GM12878 (cell line): ENCODE data around the gene LCORL. TPM values are rescaled to one million over a fixed set of nuclear protein-coding genes. Genes with fewer than 3 reads are reported as not detected.

ENCODE experiments used
- ATAC-seq: fragments of 200-7000 bp; cut with Tn5 transposase; 3 replicates; pipeline ENCODE4 v1.9.1; 2020; ENCODE audit warnings: mild to moderate bottlenecking, moderate library complexity
- BruUV-seq: library from RNA; stranded (reverse); fragments of 400-500 nt; replicated peaks from 2 replicates; lab custom pipeline; 2021; lab: Mats Ljungman, UMichigan
- CTCF ChIA-PET: fragments of 300-600 bp; sonication (Branson Sonifier 250); formaldehyde crosslinking; extraction: SDS; loops from one replicate; lab custom pipeline; 2021; ENCODE audit warnings: inconsistent platforms; lab: Yijun Ruan, JAX
- POLR2A ChIA-PET: fragments of 350-600 bp; formaldehyde crosslinking; extraction: SDS; loops from one replicate; lab custom pipeline; 2021; ENCODE audit warnings: inconsistent platforms; lab: Charles Lee
- RAD21 ChIA-PET: fragments of 300-600 bp; sonication (Branson Sonifier 250); formaldehyde crosslinking; loops from one replicate; lab custom pipeline; 2023; ENCODE audit warnings: antibody characterized with exemption; ENCODE audit not compliant: unreplicated experiment; lab: Charles Lee
- SMC1A ChIA-PET: fragments of 300-600 bp; sonication (Branson Sonifier 250); formaldehyde crosslinking; loops from one replicate; lab custom pipeline; 2023; ENCODE audit not compliant: unreplicated experiment, uncharacterized antibody; lab: Charles Lee
- DNase-seq: peaks from one replicate; pipeline ENCODE4 v3.0.0-alpha.2; 2011; ENCODE audit warnings: low read depth, low spot score
- FAIRE-seq: peaks from 3 replicates; lab custom pipeline; 2011; peaks lifted over from hg19 to GRCh38; lab: Jason Lieb, UNC
- H2AFZ ChIP-seq: 2 replicates; pipeline ENCODE4 v1.6.0; 2011; ENCODE audit warnings: low read depth, low read length, control low read depth; ENCODE audit not compliant: control insufficient read depth
- H3K27ac ChIP-seq: 2 replicates; pipeline ENCODE4 v1.5.1; 2011; ENCODE audit warnings: control low read depth; ENCODE audit not compliant: control insufficient read depth, insufficient read depth
- H3K27me3 ChIP-seq, 2 experiments: replicated peaks in 1 of 2; 2 replicates each; pipeline versions ENCODE4 v1.6.0 to v1.6.1; 2011; ENCODE audit warnings: low read length in 1 of 2; ENCODE audit not compliant: control insufficient read depth in 2 of 2, insufficient read depth in 2 of 2
- H3K36me3 ChIP-seq, 2 experiments: 2 replicates each; pipeline ENCODE4 v1.5.1; 2011; ENCODE audit warnings: low read length in 1 of 2; ENCODE audit not compliant: control insufficient read depth in 2 of 2, insufficient read depth in 2 of 2
- H3K4me1 ChIP-seq: 2 replicates; pipeline ENCODE4 v1.6.1; 2011; ENCODE audit warnings: mild to moderate bottlenecking, low read length, moderate library complexity, mixed read lengths; ENCODE audit not compliant: control insufficient read depth, insufficient read depth
- H3K4me2 ChIP-seq: 2 replicates; pipeline ENCODE4 v1.6.0; 2011; ENCODE audit warnings: control low read depth; ENCODE audit not compliant: control insufficient read depth, insufficient read depth
- H3K4me3 ChIP-seq: fragments of 200-600 bp; sonication (generic); 2 replicates; pipeline ENCODE4 v1.5.1; 2016
- H3K79me2 ChIP-seq: 2 replicates; pipeline ENCODE4 v1.6.0; 2011; ENCODE audit warnings: low read length; ENCODE audit not compliant: control insufficient read depth, insufficient read depth
- H3K9ac ChIP-seq: 2 replicates; pipeline ENCODE4 v1.8.0; 2011; ENCODE audit warnings: low read length, control low read depth, mixed read lengths; ENCODE audit not compliant: control insufficient read depth, insufficient read depth
- H3K9me3 ChIP-seq: replicated peaks from 3 replicates; pipeline ENCODE4 v1.5.1; 2011; ENCODE audit warnings: mild to moderate bottlenecking, low read length; ENCODE audit not compliant: control insufficient read depth, insufficient read depth
- H4K20me1 ChIP-seq: 2 replicates; pipeline ENCODE4 v1.6.0; 2011; ENCODE audit not compliant: control insufficient read depth, insufficient read depth
- ASH2L ChIP-seq: fragments of 300-600, 200-600 bp; sonication (generic); IDR thresholded peaks from 2 replicates; pipeline ENCODE4 v1.6.1; 2017; ENCODE audit warnings: low read depth, mild to moderate bottlenecking, borderline replicate concordance
- BRCA1 ChIP-seq: IDR thresholded peaks from 2 replicates; pipeline ENCODE4 v1.6.1; 2011; ENCODE audit warnings: low read depth, low read length, improper control_type of control experiment
- E2F8 ChIP-seq: fragments of 450-650 bp; IDR thresholded peaks from 2 replicates; pipeline ENCODE4 v1.6.1; 2018; ENCODE audit warnings: mild to moderate bottlenecking, low read depth, moderate library complexity; ENCODE audit not compliant: partially characterized antibody
- E4F1 ChIP-seq: fragments of 450-650 bp; IDR thresholded peaks from 2 replicates; pipeline ENCODE4 v1.6.1; 2018; ENCODE audit warnings: borderline replicate concordance, mild to moderate bottlenecking; ENCODE audit not compliant: partially characterized antibody
- RAD51 ChIP-seq: fragments of 450-650 bp; IDR thresholded peaks from 2 replicates; pipeline ENCODE4 v1.6.1; 2016; ENCODE audit warnings: moderate library complexity, mild to moderate bottlenecking, inconsistent platforms
- RCOR1 ChIP-seq: conservative IDR thresholded peaks from 2 replicates; pipeline ENCODE4 v1.6.1; 2012; ENCODE audit warnings: low read depth, low read length, improper control_type of control experiment
- RUNX3 ChIP-seq: IDR thresholded peaks from 2 replicates; pipeline ENCODE4 v1.6.1; 2012; ENCODE audit warnings: low read length, inconsistent platforms
- SKIL ChIP-seq: fragments of 450-650 bp; IDR thresholded peaks from 2 replicates; pipeline ENCODE4 v1.6.1; 2017; ENCODE audit warnings: mild to moderate bottlenecking, low read depth, inconsistent platforms; ENCODE audit not compliant: poor library complexity, severe bottlenecking
- TCF3 ChIP-seq: IDR thresholded peaks from 2 replicates; pipeline ENCODE4 v1.6.1; 2012; ENCODE audit warnings: low read depth, mild to moderate bottlenecking, low read length, borderline replicate concordance; ENCODE audit not compliant: insufficient read depth
- ZBTB40 ChIP-seq: fragments of 450-650 bp; IDR thresholded peaks from 2 replicates; pipeline ENCODE4 v1.6.1; 2016; ENCODE audit warnings: mild to moderate bottlenecking, moderate library complexity, borderline replicate concordance
- WGBS: methylation state at CpG from one replicate; pipeline ENCODE4 v1.1.6; 2016; ENCODE audit warnings: low lambda C conversion rate; ENCODE audit not compliant: insufficient replicate concordance, insufficient coverage; ENCODE audit errors: missing lambda C conversion rate; 5-methylcytosine and 5-hydroxymethylcytosine counted together
- in situ Hi-C: fragments of 300-500 bp; cut with MboI; formaldehyde crosslinking; loops from 9 replicates; pipeline ENCODE4 v1.14.3; 2018; ENCODE audit warnings: mixed read lengths
- intact Hi-C: fragments of 100-400 bp; cut with micrococcal nuclease; formaldehyde crosslinking; loops from one replicate; pipeline ENCODE4 v1.14.2; 2022; ENCODE audit not compliant: unreplicated experiment
- polyA plus RNA-seq, 11 experiments: library from polyadenylated mRNA; depleted of rRNA in 4 of 11; unstranded in 6 of 11; stranded (reverse) in 5 of 11; fragments of >200 nt; fragmentation: Nextera tagmentation in 4 of 11; fragmentation: Illumina TruSeq in 1 of 11; extraction: Ambion mirVana in 4 of 11; extraction: Trizol in 1 of 11; gene quantifications; 1 replicate in 1 of 11; 2 replicates in 10 of 11; pipeline versions ENCODE4 v1.2.1 to v1.2.3, GENCODE V29; 2011 to 2016; ENCODE audit warnings: inconsistent platforms in 2 of 11, missing spikeins in 2 of 11, low read depth in 1 of 11
- total RNA-seq, 4 experiments: library from RNA; depleted of rRNA in 3 of 4; stranded (reverse); fragments of >200 nt in 3 of 4; fragmentation: Illumina TruSeq in 1 of 4; extraction: Trizol in 1 of 4; gene quantifications; 2 replicates each; pipeline versions ENCODE4 v1.2.1 to v1.2.3, GENCODE V29; 2013 to 2021

The LCORL gene
- total and polyA plus RNA-seq, 10 of the 15 experiments (the other 5 are each of a cell fraction or from before 2014, with no cell fraction given) = 2.2 to 9.8 (median 5.9) TPM

- Histone ChIP-seq H2AFZ (no peak overlapping the region), H3K27ac (no peak overlapping the region), H3K36me3 (peaks cover 2 to 7% of the 10 kb centered on the region in 2 experiments; a peak in 3 of 4 replicates), H3K27me3 (no peaks in the 10 kb centered on the region), H3K9me3 (no peaks in the 10 kb centered on the region; the same call in 2 of the 3 replicates), H3K4me2 (no peak overlapping the region), H3K79me2 (no peaks in the 10 kb centered on the region), H3K9ac (no peak overlapping the region), H3K4me3 (no peak overlapping the region), H3K4me1 (no peaks in the 10 kb centered on the region), H4K20me1 (no peaks in the 10 kb centered on the region)
- BruUV-seq = no TSS peak
- ATAC-seq = no peak
- SMC1A ChIA-PET = interaction anchor here (0.7 kb wide), 1 partner anchor 387 kb away, joined by 3 read pairs; no protein-coding TSS in a partner anchor
- RAD21 ChIA-PET = no interaction called here
- WGBS = 94% methylated on average over 10 of the region's 11 CpGs
- FAIRE-seq = no peak
- in situ Hi-C loops (no loop called here), intact Hi-C loops (no loop called here)
- POLR2A ChIA-PET = no interaction called here
- CTCF ChIA-PET = interaction anchor here (1.4 kb wide), 1 partner anchor 18 kb away, joined by 3 read pairs; no protein-coding TSS in a partner anchor
- no peak for DNase-seq
- TF ChIP-seq RAD51 = no peak
- TF ChIP-seq E4F1 = no peak
- TF ChIP-seq ZBTB40 = no peak
- no peak for TF ChIP-seq BRCA1
- no peak for TF ChIP-seq ASH2L
- TF ChIP-seq SKIL = no peak
- no peak for TF ChIP-seq E2F8
- no peak for TF ChIP-seq RUNX3
- TF ChIP-seq TCF3 = no peak
- TF ChIP-seq RCOR1 = no peak
Measured at GRCh38 chr4:17911608-17912007, 109.9 kb downstream of the LCORL start.
